B cell (primary cell): ENCODE results near the gene CD34. TPM values are rescaled to one million over a fixed set of nuclear protein-coding genes. Genes with fewer than 3 reads are reported as not detected.

ENCODE experiments used
- polyA plus RNA-seq: library from polyadenylated mRNA; depleted of rRNA; stranded (reverse); fragments of >200 nt; gene quantifications from 2 replicates; pipeline ENCODE4 v1.2.3, GENCODE V29; 2012
- total RNA-seq, 2 donors: library from RNA; stranded (reverse); fragments of 120-200 nt in 1 of 2; gene quantifications; 1 replicate in 1 of 2; 2 replicates in 1 of 2; pipeline versions ENCODE4 v1.2.3 to v1.2.4, GENCODE V29; 2013 to 2022

Gene CD34
- total and polyA plus RNA-seq, 2 donors (not counting 1 experiment from before 2014, with no cell fraction given), result not detected

Other genes starting within 250 kb of the CD34 start
- gene CD46, start 159.1 kb downstream of the CD34 start, total RNA-seq, result 168 and 173 TPM in 2 replicates
- gene CD46, start 159.1 kb downstream of the CD34 start, polyA plus RNA-seq, result 38.6 and 90.3 TPM in 2 replicates